ENCODE measurements around the gene TRIO.
A peak's percentile ranks its signal among the peaks of the same experiment; 100 is the strongest.

The TRIO gene

DNA sequence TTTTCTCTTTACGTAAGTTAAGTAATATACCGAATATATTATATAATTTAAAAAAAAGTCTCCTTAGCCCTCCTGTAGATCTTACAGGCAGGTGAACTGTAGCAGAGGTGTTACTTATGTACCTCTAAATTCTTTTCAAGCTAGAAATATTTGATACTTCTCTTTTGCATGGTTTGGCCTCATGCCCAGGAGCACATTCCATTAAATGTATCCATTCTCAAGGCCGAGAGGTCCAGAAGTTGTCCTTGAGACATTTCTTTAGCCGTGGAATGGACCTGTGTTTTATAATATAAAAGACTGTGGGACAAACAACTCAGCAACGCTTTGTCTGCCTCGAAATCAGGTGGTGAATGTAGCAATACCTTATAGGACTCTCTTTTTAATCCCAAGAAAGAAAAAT, 184.5 kb downstream of the TRIO start:
- DNase-seq (ENCODE audit: low read depth) = peak; percentile 37

DNA sequence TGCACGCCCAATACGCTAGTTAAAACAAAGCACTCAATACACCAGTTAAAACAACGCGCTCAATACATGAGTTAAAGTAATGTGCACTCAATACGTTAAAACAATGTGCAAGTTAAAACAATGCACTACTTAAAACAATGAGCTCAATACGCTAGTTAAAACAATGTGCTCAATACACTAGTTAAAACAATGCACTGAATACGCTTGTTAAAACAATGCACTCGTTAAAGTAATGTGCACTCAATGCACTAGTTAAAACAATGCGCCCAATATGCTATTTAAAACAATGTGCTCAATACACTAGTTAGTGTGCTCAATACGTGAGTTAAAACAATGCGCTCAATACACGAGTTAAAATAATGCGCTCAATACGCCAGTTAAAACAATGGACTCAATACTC, 185.0 kb downstream of the TRIO start:
- DNase-seq (ENCODE audit: low read depth) = no peak

DNA sequence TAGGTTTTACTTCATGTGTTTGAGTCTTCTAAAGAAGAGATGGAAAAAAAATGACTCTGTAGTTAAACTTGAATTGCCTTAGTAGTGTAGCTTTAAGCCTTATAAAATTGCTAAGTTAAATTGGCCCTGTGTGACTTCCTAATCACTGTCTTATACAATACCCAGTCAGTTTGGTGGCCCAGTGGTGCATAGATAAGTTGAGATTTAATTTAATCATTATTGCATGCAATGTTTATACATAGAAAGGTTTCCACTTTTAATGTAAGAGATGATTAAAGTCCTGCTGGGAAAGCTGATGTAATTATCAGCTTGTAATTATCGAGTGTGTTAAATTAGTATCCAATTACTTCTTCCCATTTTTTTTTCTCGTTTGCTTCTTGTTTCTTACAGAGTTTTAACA, 187.1 kb downstream of the TRIO start:
- DNase-seq (ENCODE audit: low read depth) = no peak

DNA sequence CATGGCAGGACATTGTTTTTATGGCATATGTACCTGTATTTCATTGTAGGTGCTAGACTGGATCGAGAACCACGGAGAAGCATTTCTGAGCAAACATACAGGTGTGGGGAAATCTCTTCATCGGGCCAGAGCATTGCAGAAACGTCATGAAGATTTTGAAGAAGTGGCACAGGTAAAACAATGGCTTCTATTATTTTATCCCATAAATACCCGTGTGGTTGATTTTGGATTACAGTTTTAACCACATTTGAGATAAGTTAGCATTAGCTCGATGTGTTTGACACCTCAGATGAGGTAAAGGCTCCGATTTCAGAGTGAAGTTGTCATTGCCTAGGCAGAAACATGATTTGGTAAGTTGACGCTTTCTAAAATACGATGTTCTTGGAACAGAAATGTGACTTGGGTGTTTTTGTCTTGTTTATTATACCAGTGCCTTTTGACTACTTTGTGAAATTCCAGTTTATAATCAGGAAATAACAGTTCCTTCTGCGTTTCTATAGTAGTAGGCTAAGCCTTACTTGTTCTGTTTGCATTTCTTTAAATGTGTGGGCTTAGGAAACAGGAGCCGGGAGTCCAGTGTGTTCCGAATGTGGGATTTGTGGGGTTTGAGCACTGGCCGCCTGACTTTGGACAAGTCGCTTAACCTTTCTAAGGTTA, 187.7 kb downstream of the TRIO start:
- no peak for DNase-seq (ENCODE audit: low read depth)

DNA sequence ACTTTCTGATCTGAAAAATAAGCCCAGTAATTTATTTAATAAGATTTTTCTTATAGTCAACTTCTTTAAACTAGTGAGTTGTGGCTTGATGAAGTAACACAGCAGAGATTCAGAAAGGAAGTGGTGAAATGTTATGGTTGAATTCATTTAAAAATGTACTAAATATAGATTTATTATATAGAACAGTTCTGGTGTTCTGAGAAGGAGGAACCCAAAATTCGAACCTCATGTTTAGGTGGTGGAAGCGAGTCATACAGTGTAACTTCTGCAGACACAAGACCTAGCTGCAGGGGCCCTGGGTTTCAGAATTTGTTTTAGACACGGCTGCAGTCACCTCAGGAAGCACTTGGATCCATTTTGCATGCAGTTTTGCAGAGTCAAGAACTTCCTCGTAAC, 188.2 kb downstream of the TRIO start:
- DNase-seq (ENCODE audit: low read depth) = peak; percentile 40

DNA sequence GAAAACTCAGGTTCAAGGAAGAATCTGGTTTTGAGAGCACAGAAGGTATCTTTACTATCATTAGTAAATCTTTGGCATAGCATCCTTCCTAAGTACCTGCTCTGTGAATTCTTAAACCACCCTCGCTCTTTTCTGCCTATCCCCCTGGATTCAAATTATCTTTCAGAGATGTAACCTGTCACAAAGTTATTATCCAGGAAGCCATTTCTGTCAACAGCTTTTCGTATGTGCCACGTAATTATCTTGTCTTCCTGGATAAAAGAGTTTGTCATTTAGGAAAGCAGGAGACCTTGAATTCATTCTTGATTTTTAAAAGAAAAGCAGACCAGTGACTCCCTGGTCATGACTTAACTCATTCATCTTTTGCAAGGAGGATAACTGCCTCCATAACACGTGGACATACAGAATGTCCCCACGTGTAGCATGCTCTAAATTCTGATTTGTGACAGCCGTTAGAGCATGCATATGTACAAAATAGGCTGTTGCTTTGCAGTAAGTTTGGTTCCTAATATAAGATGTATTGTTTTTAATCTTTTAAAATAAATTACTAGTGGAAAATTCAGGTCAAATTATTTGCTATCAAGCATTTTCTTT, 189.0 kb downstream of the TRIO start:
- DNase-seq (ENCODE audit: low read depth) = no peak

DNA sequence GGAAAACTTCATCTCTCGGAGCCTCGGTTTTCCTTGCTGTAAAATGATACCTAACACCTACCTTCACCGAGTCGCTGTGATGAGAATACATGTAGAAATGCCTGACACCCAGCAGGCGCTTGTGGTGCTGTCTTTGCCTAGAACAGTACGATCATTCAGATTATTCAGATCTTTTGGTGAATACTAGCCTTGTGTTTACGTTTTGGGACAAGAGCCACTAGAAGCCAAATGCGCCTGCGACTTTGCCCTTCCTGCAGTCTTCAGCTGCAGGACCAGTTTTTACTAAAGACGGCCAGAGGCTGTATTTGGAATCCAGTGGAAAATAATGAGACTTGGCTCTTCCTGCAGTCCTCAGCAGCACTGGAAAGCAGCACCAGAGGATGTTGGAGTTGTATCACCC, 189.6 kb downstream of the TRIO start:
- DNase-seq (ENCODE audit: low read depth) = no peak

DNA sequence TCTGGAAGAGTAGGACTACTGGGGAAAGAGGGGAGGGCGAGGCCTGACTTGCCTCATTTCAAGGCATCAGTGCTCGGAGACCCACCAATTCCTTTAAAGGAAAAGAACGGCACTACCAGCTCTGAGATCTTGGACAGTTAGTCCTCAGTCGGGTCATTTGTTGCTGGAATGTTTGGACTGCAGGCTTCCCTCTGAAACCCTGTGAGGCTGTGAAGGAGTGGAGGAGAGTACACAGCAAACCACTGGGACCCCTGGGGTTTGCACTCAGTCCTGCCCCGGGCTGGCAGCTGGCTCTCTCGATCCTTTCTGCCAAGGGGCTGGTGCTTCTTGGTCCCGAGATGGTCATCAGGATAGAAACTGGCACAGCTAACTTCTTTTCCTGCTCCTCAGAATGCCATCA, 194.5 kb downstream of the TRIO start:
- DNase-seq (ENCODE audit: low read depth) = peak; percentile 21

DNA sequence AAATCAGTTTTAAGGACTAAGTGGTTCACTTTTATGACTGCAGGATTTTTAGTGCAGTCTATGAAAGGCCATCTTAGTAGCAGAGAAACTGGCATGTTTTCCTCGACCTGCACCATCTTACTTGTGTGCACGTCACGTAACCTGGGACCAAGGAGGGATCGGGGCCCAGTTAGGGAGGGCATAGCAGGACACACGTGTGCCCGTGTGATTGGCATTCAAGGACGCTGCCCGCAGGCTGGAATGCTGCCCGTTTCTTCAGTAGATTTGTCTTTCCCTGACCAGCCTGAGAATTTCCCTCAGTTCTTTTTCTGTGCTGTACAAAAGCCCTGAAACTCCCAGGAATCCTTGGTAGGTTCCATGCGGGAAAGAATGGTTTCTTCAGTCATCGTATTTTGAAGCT, 196.3 kb downstream of the TRIO start:
- DNase-seq (ENCODE audit: low read depth) = peak; percentile 58

DNA sequence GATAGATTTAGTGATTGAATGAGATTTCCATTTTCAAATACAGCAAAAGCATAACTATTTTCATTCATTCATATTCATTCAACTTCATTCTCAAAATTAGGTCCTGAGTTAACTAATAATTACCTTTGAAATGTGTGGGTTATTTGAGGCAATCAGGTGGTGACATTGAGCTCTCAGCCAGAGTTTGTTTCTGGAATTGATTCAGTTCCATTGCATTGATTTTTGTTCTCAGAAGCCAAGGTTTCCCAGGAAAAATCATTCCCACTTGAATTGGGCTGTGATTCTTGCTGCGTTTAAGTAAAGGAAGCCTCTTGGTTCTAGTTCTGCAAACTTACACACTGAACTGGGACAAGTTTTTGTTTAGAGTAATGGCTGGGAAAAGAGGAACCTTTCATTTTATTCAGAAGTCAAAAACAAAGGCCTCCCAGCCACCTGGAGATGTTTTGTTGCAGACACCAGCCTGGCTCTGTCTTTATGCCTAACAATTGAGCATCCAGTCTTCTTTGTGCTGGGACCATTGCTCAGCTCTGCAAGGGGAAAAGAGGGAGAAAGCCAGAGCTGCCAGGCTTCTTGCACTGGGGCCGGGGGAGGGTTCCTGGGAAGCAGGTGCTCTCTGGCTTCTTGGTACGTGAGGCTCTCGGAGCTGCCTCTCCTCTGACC, 198.6 kb downstream of the TRIO start:
- DNase-seq (ENCODE audit: low read depth) = no peak

DNA sequence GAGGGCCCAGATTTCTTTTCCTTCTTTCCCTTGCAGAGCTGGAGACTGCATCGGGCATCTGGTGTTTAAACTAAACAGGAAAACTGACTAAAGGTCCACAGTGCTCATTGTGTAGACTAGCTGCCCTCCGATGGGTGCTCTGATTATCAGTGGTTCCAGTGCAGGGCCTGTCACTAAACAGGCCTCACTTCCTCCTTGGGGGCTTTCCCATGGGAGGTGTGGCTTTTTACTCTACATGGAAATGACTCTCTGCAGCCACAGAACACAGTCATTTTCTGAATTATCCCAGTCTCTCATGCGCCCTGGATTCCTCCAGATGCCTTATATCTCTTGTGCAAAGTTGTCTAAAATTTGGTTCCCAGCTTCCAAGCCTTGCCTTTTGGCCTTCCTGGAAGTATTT, 199.2 kb downstream of the TRIO start:
- peak; percentile 55 for DNase-seq (ENCODE audit: low read depth)

DNA sequence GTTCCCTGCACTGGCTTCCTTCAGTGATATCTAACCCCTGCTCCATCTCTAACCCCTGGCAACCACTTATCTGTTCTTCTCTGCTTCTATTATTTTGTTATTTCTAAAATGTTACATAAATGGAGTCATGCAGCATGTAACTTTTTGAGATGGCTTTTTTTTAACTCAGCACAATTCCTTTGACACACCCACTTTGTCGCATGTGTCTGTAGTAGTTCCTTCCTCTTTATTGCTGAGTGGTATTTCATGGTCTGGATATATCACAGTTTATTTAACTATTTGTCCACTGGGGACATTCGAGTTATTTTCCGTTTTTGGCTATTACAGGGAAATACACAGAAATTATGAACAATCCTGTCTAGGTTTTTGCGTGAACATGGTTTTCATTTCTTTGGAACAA, 200.2 kb downstream of the TRIO start:
- no peak for DNase-seq (ENCODE audit: low read depth)

DNA sequence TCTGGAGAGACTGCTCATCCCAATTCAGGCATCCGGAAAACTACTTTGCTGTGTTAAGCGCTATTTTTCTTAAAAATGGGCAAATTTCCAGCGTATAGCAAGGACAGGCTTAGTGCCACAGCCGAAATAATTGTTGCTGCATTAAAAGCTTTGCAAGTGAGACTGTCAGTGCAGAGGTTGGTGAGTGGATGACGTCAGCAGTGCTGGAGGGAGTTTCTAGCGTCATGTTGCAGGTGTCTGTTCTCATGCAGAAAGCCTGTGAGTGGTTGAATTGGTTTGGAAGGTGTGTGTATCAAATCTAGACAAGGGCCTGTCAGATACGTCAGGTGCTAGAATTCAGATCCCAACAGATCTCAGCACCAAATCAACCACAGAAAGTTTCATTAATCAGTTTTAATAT, 204.4 kb downstream of the TRIO start:
- no peak for DNase-seq (ENCODE audit: low read depth)

DNA sequence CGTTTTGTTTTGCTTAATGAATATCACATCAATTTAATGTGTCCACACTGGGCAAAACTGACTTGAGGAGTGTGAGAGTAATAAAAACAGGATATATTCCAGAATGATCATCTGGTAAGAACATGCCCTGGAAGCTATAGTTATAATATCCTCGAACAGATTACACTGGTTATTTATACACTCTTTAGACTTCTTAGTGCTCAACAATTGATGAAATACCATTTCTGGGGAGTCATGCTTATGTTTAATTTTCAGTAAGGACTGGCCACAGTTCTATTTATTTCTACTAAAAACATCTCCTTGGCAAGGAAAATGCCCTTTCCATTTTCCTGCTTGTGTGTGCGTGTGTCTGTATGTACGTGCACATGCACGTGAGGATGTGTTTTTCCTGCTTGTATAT, 205.0 kb downstream of the TRIO start:
- no peak for DNase-seq (ENCODE audit: low read depth)

DNA sequence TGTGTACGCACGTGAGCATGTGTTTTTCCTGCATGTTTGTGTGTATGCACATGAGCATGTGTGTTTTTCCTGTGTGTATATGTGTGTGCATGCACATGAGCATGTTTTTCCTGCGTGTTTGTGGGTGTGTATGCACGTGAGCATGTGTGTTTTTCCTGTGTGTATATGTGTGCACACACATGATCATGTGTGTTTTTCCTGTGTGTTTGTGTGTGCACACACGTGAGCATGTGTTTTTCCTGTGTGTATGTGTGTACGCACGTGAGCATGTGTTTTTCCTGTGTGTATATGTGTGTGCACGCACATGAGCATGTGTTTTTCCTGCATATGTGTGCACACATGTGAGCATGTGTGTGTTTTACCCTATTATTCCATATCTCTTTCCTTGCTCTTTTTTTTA, 205.9 kb downstream of the TRIO start:
- DNase-seq (ENCODE audit: low read depth) = no peak

DNA sequence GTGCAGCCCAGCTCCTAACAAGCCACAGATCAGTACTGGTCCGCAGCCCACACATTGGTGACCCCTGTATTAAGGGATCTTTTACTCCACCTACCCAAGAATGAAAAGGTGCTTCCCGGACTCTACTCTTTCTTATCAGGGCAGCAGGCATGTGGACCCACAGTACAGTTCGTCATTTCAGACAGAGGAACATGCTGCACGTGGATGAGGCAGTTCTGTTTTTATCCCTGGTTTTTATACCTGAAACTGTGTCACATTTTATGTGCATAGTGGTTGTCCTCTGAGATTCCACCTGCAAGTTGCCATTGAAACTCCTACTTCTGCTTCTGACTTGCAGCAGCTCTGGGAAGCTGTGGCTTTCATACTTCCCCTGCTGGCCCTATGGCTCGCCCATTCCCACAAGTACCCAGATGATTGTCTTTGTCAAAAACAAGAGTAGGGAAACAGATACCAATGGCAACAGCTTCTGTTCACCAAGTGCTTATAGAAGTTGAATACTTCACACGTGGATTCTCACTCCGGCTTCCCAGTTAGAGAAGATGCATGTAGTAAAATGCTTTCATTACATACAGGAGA, 208.0 kb downstream of the TRIO start:
- DNase-seq (ENCODE audit: low read depth) = no peak

DNA sequence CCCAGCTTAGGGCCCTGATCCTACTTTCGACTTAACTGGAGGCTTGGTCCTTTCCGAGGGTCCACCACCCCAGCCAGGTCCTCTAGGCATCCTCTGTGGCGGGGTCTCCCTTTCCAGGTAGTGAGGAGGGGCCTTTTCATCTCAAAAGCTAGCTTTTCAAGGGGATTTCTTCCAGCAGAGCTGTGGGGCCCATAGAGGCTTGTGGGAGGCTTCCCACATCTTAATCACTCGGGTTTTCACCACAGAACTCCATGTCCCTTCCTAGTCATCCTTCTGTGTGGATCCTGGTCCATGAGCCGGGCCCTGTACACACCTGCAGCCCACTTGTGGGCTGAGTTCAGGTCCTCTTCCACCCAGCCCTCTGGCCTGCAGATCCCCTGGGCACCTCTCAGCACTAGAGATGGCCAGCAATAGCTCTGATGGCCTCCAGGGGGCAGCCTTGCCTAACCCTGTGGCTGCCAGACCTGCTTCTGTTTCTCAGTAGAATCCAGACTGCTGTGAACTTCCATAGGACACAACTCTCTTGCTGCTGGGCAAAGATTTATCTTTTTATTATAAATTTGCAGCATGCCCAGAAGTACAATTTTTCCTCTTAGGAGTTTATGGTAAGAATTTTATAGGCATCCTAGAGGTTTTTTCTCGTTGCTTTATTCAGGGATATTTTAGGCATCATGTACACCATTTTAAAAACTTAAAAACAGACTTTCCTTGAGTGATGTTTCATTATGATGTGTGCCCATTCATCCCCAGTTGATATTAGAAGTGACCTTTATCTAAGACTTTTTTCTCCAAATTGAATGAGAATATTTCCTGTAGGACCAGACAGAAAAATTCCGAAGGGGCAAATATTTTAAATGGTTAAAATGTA, 208.9 kb downstream of the TRIO start:
- peak; percentile 75 for DNase-seq (ENCODE audit: low read depth)

DNA sequence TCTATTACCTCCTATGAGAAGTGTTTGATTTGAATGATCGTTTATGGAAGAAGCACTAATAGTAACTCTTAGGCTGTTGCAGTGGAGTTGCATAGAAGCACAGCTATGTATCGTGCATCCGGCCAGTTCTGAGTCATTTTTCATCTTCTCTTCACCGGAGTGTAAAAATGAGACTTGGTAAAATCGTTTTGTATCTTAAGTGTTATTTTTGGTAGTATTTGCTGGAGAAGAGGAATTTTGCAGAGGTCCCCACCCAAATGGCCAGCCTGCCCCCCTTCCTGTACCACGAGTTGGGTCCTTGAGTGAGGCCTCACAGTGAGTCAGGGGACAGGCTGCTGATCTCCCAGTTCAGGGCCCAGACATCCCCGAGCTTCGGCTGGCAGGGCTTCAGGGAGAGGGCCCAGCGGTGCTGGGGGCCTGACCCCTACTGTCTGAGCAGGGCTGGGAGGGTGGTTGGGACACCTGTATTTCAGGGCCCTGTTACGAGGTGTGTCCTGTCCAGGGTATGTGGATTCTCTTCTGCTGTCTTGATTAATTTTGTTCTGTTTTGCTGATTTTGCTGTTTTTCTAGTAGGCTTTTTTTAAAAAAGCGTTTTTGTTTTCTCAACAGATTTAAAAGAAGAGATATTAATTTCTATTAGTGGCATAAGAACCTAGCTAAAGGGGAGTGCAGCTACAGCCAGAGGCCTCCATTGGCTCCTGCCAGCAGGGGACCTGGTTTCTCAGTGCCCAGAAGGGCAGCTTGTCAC, 210.8 kb downstream of the TRIO start:
- DNase-seq (ENCODE audit: low read depth) = no peak

DNA sequence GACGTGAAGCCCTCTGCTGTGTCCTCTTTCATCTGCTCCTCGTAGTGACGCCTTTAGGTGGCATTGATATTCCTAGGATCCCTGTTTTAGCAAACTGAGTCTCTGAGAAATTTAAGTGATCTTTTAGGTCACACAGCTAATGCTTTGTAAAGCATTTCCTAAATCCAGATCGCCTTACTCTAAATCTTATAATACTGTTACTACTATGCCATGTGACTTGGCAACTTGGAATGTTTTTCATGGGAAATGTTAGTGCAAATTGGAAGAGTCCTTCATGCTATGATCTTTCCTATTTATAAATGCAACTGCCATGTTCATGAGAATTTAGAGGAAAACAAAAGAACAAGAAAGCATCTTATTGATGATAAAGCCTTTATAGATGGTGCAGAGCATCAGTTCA, 212.2 kb downstream of the TRIO start:
- no peak for DNase-seq (ENCODE audit: low read depth)

DNA sequence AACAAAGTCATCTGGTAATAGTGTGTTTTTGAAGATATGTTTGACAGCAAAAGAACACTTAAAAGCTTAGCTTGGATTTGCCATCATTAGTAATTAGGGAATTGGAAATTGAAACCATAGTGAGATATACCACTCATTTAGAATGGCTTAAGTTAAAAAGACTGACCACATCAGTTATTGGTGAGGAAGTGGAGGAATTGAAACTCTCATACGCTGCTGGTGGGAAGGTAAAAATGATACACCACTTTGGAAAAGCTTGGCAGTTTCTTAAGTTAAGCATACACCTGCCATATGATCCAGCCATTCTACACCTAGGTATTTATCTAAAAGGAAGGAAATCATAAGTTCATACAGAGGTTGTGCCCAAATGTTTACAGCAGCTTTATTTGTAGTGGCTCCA, 213.2 kb downstream of the TRIO start:
- no peak for DNase-seq (ENCODE audit: low read depth)

DNA sequence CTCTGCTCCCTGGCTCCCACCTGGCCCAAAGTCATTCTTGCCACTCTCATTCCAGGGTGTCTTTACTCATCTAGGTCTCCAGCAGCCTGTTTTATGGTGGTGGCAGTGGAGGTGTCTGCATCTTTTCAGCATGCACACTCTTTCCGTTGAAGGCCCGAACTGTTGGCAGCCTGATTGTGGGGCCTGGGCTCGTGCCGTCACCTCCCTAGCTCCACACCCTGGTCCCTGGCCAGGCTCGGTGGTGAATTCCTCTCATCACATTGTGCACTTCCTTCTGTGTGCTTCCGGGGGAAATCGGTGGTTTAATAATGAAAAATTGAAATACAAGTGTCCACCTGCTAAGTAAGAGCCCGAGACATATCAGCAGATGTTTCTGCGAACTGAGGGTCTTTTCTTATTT, 214.3 kb downstream of the TRIO start:
- no peak for DNase-seq (ENCODE audit: low read depth)

DNA sequence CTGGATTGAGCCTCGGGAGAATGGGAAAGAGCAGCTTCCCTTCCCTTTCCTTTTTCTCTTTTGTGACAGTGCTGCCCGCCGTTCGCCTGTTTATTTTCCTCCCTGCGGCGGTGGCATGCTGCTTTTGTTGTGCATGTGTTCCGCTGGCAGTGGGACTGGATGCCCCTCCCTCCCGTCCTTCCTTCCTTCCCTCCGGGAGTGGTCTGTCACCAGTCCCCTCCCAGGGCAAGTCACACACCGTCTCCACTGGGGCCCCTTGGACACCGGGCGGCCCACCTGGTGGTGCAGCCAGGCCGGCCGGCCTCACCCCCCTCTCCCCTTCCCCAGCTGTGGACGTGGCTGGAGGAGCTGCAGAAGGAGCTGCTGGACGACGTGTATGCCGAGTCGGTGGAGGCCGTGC, 214.7 kb downstream of the TRIO start:
- no peak for DNase-seq (ENCODE audit: low read depth)

Data from EH (cell line).